GM21717 (cell line): ENCODE data around the gene JAK1.
"Not testable (repeated sequence)": the region's sequence is repeated elsewhere in the genome, so short reads cannot be mapped to it uniquely, and the experiment has no call there.

Experiments used
- ATAC-seq: cut with Tn5 transposase; IDR thresholded peaks from one replicate; pipeline ENCODE4 v1.9.1; 2021; ENCODE audit warnings: mild to moderate bottlenecking, moderate library complexity; ENCODE audit not compliant: unreplicated experiment

JAK1 gene

DNA sequence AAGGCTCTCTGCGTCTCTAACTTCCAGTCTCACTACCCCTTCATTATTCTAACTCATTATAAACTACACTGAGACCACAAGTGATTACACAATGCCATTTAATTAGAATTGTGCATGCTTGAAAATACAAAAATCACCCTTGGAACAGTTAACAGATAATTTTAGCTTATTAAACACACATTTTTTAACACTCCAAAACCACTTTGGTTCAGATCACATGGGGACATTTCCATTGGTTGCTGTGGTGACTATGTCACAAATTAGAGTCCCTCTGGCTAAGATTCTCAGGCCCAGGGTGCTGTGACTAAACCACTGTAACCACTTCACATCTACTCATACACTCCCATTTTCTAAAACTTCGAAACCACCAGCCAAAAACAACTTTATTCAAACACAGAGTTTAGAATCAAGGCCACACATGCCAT lies 43.0 kb downstream of the JAK1 start:
- ATAC-seq, result no peak

- no peak for ATAC-seq
Measured at GRCh38 chr1:64922336-64922735, 44.0 kb downstream of the JAK1 start.

- no peak for ATAC-seq
Measured at GRCh38 chr1:64921771-64922170, 44.6 kb downstream of the JAK1 start.

DNA sequence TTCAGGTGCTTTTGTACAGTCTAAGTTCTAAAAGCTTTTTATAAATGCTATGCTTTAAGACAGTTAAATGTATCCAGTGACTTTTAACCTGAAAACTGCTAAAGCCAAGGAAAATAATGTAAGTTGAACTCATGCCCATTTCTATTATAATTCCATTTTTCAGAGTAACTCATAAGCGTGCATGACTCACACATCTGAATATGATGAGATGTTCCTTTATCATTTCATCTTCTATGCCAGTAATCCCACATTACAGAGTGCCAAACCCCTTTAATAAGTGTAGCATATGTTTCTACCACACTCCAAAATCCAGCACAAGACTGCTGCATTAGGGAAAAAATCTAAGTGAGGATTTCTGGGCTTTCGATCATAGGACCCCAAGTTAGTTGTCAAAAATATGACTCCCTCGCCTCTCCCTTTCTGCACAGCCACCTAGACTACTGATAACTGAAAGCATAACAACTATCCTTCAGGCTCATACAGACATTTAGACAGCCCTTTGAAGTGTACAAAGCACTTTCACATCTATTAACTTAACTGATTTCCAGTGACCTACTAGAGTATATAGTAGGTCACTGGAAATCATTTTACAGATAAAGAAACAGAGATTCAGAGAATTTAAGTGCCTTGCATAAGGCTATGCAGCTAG lies 45.3 kb downstream of the JAK1 start:
- no peak for ATAC-seq

DNA sequence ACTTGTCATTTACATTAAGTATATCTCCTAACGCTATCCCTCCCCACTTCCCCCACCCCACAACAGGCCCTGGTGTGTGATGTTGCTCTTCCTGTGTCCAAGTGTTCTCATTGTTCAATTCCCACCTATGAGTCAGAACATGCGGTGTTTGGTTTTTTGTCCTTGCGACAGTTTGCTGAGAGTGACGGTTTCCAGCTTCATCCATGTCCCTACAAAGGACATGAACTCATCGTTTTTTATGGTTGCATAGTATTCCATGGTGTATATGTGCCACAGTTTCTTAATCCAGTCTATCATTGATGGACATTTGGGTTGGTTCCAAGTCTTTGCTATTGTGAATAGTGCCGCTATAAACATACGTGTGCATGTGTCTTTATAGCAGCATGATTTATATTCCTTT lies 47.2 kb downstream of the JAK1 start:
- not testable (repeated sequence) for ATAC-seq

- ATAC-seq, result no peak
Measured at GRCh38 chr1:64917907-64918306, 48.4 kb downstream of the JAK1 start.

DNA sequence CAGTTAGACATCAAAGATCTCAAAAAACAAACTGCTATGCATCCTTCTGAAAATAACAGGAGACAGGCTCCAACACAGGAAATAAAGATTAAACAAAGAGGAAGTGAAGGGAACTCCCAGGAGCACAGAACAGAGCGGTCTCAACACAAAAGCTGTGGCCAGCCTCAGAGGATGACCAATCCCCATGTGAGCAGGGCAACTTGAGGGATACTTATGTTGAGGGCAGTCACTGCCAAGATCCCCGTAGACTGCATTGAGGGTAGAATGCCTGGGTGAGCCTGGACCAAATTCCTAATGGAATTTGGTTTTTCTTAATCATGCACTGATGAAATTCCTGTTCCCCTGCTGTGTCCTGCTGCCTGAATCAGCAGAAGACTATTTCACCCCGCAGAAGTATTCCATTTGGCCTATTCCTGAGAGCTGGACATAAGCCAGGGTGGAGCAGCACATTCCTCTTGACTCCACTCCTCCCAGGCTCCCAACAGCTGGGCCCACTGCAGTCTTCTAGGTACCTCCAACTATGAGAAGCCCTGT lies 49.0 kb downstream of the JAK1 start:
- ATAC-seq, result peak; percentile 47

- no peak for ATAC-seq
Measured at GRCh38 chr1:64915381-64916274, 50.7 kb downstream of the JAK1 start.

DNA sequence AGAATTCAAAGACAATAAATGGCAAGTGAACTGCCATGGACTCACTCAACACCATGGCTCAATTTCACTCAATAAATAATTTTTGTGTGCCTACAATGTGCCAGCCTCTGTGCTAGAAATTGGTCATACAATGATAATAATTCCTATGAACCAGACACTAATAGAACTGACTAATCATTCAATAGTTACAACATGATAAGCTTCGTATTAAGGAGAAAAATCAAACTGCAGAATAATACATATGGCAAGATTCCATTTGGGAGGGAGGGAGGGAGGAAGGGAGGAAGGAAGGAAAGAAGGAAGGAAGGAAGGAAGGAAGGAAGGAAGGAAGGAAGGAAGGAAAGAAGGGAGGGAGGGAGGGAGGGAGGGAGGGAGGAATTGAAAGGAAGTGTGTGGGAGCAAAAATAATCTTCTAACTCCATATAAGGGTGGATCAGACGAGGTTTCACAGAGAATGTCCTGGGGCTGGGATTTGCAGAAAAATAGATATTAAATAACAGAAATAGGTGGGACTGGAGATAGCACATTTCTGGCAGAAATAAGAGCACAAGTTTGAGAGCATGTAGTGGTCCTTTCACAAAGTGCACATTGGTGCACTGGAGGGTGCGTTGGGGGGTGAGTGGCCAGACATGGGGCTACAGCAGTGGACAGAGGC lies 52.9 kb downstream of the JAK1 start:
- no peak for ATAC-seq

DNA sequence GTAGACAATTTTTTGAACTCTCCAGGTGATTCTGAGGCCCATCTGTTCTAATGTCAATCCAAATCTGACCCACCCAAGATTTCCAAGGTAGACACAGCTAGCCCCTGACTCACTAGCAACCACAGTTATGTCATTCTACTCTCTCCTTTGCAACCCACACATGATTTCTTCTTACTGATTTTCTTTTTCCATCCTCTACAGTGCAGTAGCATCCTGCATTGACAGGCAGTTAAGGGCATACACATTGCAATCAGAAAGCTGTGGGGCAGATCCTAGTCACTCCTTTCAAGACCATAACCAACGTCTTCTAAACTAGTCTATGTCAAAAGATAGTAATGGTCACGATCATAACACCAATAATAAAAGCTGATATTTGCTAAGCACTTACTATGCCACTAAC lies 54.2 kb downstream of the JAK1 start:
- ATAC-seq, result no peak

DNA sequence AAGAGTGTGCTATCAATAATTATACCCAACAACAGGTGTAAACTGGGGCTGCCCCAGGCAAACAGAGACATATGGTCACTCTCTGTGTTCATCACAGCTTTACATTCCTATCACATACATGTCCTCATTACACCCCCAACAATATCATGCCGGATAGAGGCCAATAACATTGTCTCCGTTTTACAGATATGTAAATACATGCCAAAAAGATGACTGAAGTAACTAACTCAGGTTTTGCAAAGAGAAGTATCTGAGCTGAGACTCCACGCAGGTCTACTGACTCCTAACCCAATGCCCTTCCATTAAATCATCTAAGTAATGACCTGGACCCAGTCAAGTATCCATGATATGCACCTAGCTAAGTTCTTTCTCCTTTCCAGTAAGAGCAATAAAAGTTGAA lies 55.0 kb downstream of the JAK1 start:
- no peak for ATAC-seq

GRCh38 chr1:64909031-64909430 lies 57.3 kb downstream of the JAK1 start:
- no peak for ATAC-seq

GRCh38 chr1:64908575-64908974 lies 57.8 kb downstream of the JAK1 start:
- no peak for ATAC-seq

GRCh38 chr1:64906447-64906846 lies 59.9 kb downstream of the JAK1 start:
- no peak for ATAC-seq

- no peak for ATAC-seq
Measured at GRCh38 chr1:64903593-64903992, 62.8 kb downstream of the JAK1 start.

DNA sequence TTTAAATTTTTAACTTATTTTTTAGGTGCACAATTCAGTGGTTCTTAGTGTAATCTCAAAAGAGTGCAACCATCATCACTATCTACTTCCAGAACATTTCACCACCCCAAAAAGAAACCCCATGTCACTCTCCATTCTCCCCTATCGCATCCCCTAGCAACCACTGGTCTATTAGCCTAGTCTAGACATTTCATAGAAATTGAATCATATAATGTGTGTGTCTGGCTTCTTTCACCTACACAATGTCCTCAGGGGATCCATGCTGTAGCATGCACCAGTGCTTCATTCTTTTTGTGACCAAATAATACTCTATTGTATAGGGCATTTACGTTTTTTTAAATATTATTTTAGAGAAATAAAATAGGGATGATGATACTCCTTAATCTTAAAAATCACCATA lies 64.7 kb downstream of the JAK1 start:
- ATAC-seq, result no peak

GRCh38 chr1:64900916-64901315 lies 65.4 kb downstream of the JAK1 start:
- ATAC-seq, result no peak

GRCh38 chr1:64898107-64898861 lies 68.1 kb downstream of the JAK1 start:
- peak; percentile 63 for ATAC-seq

- no peak for ATAC-seq
Measured at GRCh38 chr1:64896551-64896950, 69.8 kb downstream of the JAK1 start.

GRCh38 chr1:64895500-64895899 lies 70.8 kb downstream of the JAK1 start:
- ATAC-seq, result peak; percentile 78
